ENCODE measurements around the gene AFDN.

The AFDN gene

GRCh38 chr6:167817016-167817415 lies 9.7 kb upstream of the AFDN start:
- in situ Hi-C loops (cut with MboI; ENCODE audit: low sequenced_read_pairs) = no loop called here

- in situ Hi-C loops (cut with MboI; ENCODE audit: low sequenced_read_pairs) = no loop called here
Measured at GRCh38 chr6:167817729-167818128, 9.0 kb upstream of the AFDN start.

- in situ Hi-C loops (cut with MboI; ENCODE audit: low sequenced_read_pairs) = no loop called here
Measured at GRCh38 chr6:167819576-167819975, 7.1 kb upstream of the AFDN start.

- in situ Hi-C loops (cut with MboI; ENCODE audit: low sequenced_read_pairs) = no loop called here
Measured at GRCh38 chr6:167820681-167821080, 6.0 kb upstream of the AFDN start.

GRCh38 chr6:167824591-167825331 lies 1.9 kb upstream of the AFDN start:
- in situ Hi-C loops (cut with MboI; ENCODE audit: low sequenced_read_pairs) = no loop called here

GRCh38 chr6:167825332-167826229 lies 1.1 kb upstream of the AFDN start:
- in situ Hi-C loops (cut with MboI; ENCODE audit: low sequenced_read_pairs) = no loop called here

- in situ Hi-C loops (cut with MboI; ENCODE audit: low sequenced_read_pairs) = no loop called here
Measured at GRCh38 chr6:167826230-167826895, 348 bp upstream of the AFDN start.

GRCh38 chr6:167827583-167828324 lies 1.0 kb downstream of the AFDN start:
- in situ Hi-C loops (cut with MboI; ENCODE audit: low sequenced_read_pairs) = no loop called here

- in situ Hi-C loops (cut with MboI; ENCODE audit: low sequenced_read_pairs) = no loop called here
Measured at GRCh38 chr6:167828325-167828956, 1.7 kb downstream of the AFDN start.

- in situ Hi-C loops (cut with MboI; ENCODE audit: low sequenced_read_pairs) = no loop called here
Measured at GRCh38 chr6:167829513-167829912, 2.8 kb downstream of the AFDN start.

GRCh38 chr6:167831281-167831828 lies 4.6 kb downstream of the AFDN start:
- in situ Hi-C loops (cut with MboI; ENCODE audit: low sequenced_read_pairs) = no loop called here

GRCh38 chr6:167832497-167833395 lies 6.0 kb downstream of the AFDN start:
- in situ Hi-C loops (cut with MboI; ENCODE audit: low sequenced_read_pairs) = no loop called here

GRCh38 chr6:167833396-167833763 lies 6.7 kb downstream of the AFDN start:
- in situ Hi-C loops (cut with MboI; ENCODE audit: low sequenced_read_pairs) = no loop called here

- in situ Hi-C loops (cut with MboI; ENCODE audit: low sequenced_read_pairs) = no loop called here
Measured at GRCh38 chr6:167835260-167835659, 8.5 kb downstream of the AFDN start.

- in situ Hi-C loops (cut with MboI; ENCODE audit: low sequenced_read_pairs) = no loop called here
Measured at GRCh38 chr6:167836721-167837120, 10.0 kb downstream of the AFDN start.

GRCh38 chr6:167838207-167838748 lies 11.6 kb downstream of the AFDN start:
- in situ Hi-C loops (cut with MboI; ENCODE audit: low sequenced_read_pairs) = no loop called here

- in situ Hi-C loops (cut with MboI; ENCODE audit: low sequenced_read_pairs) = no loop called here
Measured at GRCh38 chr6:167839343-167839742, 12.6 kb downstream of the AFDN start.

- in situ Hi-C loops (cut with MboI; ENCODE audit: low sequenced_read_pairs) = no loop called here
Measured at GRCh38 chr6:167839755-167840154, 13.0 kb downstream of the AFDN start.

GRCh38 chr6:167840160-167840525 lies 13.4 kb downstream of the AFDN start:
- in situ Hi-C loops (cut with MboI; ENCODE audit: low sequenced_read_pairs) = no loop called here
